Retinal pigment epithelial cell (primary cell): Measurements from ENCODE around the gene BCL11B.

Experiments used
- DNase-seq: peaks from one replicate; pipeline ENCODE4 v3.0.0-alpha.2; 2010; ENCODE audit warnings: low read depth
- H3K4me3 ChIP-seq: 2 replicates; pipeline ENCODE4 v1.5.1; 2011; ENCODE audit warnings: mild to moderate bottlenecking, low read length, control low read depth, moderate library complexity
- TF ChIP-seq, protein P1 (sequence below): conservative IDR thresholded peaks from 2 replicates; pipeline ENCODE4 v1.5.1; 2011; ENCODE audit warnings: low read depth, low read length, control low read depth, inconsistent platforms

The BCL11B gene

DNA sequence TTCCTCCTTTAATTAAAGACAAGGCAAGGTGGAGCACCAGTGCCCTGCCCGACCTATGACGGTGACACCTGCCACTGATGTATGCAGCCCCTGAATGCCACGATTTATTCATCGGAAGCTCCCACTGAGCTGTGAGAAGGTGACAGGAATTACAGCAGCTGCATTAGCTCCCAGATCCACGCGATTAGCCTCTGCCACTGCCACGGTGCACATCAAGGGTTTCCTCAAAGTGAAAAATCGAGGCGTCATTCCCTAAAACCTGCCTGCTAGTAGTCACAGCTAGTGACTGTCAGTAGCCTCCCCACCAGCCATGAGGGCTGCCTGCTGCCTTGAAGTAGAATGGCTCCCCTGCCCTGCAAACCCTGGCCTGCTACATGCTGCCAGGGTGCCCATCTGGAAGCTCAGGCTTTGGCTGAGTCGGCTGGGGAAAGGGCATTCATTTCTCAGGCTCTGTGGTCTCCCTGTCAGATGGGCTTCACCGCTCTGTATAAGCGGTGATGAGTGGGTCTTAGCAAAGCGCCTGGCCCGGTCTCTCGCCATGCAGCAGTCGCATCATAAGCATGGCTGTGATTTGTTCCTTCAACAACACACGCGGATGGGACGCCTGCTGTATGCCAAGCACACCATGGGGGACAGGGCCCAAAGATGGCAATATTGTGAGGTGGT is 8.2 kb upstream of the BCL11B start:
- H3K4me3 ChIP-seq, result no peak overlapping the region
- TF ChIP-seq, protein P1, sequence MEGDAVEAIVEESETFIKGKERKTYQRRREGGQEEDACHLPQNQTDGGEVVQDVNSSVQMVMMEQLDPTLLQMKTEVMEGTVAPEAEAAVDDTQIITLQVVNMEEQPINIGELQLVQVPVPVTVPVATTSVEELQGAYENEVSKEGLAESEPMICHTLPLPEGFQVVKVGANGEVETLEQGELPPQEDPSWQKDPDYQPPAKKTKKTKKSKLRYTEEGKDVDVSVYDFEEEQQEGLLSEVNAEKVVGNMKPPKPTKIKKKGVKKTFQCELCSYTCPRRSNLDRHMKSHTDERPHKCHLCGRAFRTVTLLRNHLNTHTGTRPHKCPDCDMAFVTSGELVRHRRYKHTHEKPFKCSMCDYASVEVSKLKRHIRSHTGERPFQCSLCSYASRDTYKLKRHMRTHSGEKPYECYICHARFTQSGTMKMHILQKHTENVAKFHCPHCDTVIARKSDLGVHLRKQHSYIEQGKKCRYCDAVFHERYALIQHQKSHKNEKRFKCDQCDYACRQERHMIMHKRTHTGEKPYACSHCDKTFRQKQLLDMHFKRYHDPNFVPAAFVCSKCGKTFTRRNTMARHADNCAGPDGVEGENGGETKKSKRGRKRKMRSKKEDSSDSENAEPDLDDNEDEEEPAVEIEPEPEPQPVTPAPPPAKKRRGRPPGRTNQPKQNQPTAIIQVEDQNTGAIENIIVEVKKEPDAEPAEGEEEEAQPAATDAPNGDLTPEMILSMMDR, result no peak
- no peak for DNase-seq

DNA sequence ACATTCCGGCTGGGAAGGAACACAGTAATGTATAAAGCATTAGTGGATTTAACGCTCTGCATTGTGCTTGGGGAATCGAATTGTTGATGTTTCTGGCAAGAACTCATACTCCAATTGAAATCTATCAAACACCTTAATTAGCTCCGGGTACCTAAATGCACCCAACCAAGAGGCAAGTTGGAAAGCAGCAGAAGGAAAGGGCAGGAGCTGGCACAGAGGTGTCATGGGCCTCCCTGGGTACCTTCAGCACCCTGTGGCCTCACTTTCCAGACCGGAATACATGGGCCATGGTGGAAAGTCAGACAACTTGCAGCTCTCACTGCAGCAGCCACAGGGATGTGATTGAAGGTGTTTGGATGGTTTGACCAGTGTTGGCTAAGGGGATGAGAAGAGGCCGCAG is 6.8 kb upstream of the BCL11B start:
- TF ChIP-seq, protein P1, result no peak
- no peak for DNase-seq
- no peak overlapping the region for H3K4me3 ChIP-seq

- no peak overlapping the region for H3K4me3 ChIP-seq
- TF ChIP-seq, protein P1, result no peak
- no peak for DNase-seq
These were observed 5.5 kb upstream of the BCL11B start for GRCh38 chr14:99277530-99277929.

- no peak overlapping the region for H3K4me3 ChIP-seq
- TF ChIP-seq, protein P1, result no peak
- DNase-seq, result no peak
These were observed 4.5 kb upstream of the BCL11B start for GRCh38 chr14:99276482-99276881.

DNA sequence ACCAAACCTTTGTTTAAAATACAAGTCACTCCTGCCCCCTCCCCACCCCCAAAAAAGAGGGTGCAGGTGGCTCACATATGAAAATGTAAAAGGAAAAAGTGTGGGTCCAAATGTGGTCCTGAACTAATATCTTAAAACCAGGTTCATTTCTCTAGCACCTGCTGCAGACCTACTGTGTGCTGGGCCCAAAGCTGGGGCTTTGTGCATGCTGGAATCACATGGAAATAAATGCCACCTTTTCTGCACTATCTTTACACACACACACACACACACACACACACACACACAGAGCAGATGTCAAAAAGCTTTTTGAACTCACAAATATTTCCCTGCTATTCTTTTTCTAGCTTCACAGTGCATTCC is 3.2 kb upstream of the BCL11B start:
- no peak overlapping the region for H3K4me3 ChIP-seq
- TF ChIP-seq, protein P1, result no peak
- DNase-seq, result no peak

DNA sequence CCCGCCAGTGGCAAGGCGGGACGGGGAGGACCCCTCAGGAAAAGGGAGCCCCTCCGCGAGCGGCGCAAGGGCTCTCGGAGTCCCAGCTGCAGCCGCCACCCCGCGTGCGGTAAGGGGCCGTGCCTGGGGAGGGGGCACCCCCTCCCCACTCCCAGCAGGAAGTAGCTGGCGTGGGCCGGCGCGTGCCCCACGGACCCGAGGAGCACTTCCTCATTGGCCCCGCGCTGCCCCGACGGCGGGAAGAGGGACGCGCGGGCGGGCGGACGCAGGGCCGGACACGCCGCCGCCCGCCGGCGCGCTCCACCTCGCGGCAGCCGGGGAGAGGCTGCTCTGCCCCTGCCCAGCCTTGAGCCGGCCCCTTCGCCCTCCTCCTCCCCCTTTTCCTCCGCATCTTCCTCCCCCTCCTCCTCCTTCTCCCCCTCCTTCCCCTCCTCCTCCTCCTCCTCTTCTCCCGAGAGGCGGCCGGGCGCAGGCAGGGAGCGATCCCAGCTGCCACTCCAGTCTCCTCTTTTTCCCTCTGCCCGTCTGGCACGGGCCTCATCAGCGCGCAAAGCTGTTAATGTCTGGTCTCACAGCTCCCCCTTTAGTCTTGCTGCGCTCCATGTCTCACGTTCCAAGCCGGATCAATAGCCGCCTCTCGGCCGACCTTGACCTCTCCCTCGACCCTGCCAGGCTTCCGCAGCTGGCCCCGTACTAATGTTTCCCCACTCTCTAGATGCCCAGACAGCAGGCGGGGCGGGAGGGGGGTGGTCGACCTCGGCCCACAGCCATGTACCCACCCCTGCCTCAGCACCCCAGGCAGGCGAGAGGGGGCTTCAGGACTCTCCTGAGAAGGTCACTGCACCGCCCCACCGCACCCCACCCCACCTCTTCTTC is 2.6 kb upstream of the BCL11B start:
- TF ChIP-seq, protein P1, result peak; percentile 46
- DNase-seq, result peak; percentile 50
- peak overlapping the region; percentile 48 for H3K4me3 ChIP-seq

DNA sequence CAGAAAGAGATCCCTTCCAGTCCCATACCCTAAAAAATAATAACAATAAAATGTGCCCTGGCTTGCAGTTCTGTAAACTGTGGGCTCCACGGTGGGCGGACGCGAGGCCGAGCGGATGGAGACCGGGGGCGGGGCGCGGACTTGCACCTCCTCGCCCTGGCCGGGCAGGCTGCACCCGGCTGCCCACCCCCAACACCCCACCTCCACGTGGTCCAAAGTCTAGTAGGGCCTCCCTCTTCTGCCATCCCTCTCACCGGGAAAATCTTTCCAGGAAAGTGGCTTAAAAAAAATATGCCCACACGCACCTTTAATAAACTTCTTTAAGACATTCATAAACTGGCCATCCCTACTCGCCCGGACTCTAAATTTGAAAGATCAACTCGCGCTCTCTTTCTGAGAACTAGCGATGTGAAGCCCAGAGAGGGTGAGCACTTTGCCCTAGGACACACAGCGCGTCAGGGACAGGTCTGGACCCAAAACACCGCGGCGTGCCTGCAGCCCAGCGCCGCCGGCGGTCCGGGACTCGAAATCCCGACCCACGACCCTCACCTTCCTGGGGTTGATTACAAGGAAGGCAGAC is 1.9 kb upstream of the BCL11B start:
- TF ChIP-seq, protein P1, result no peak
- peak overlapping the region; percentile 48 for H3K4me3 ChIP-seq

More for the DNA sequence above, 1.9 kb upstream of the BCL11B start:
- no peak for DNase-seq
